ENCODE results near the gene ZBTB49.
"Not testable (repeated sequence)": the region's sequence is repeated elsewhere in the genome, so short reads cannot be mapped to it uniquely, and the experiment has no call there.

Gene ZBTB49

GRCh38 chr4:4344915-4345527, 55.0 kb downstream of the ZBTB49 start:
- DNase-seq, result no peak
- in situ Hi-C loops (cut with HindIII; ENCODE audit: low pct_ligation_motif_present, low pct_unique_long_range_greater_than_20kb, low sequenced_read_pairs), result no loop called here

GRCh38 chr4:4347585-4347984, 57.5 kb downstream of the ZBTB49 start:
- no peak for DNase-seq
- in situ Hi-C loops (cut with HindIII; ENCODE audit: low pct_ligation_motif_present, low pct_unique_long_range_greater_than_20kb, low sequenced_read_pairs), result no loop called here

- in situ Hi-C loops (cut with HindIII; ENCODE audit: low pct_ligation_motif_present, low pct_unique_long_range_greater_than_20kb, low sequenced_read_pairs); DNase-seq: not testable (repeated sequence)
Observed at GRCh38 chr4:4348585-4348984, 58.5 kb downstream of the ZBTB49 start.

- no peak for DNase-seq
- in situ Hi-C loops (cut with HindIII; ENCODE audit: low pct_ligation_motif_present, low pct_unique_long_range_greater_than_20kb, low sequenced_read_pairs), result no loop called here
Observed at GRCh38 chr4:4349867-4350266, 59.8 kb downstream of the ZBTB49 start.

- DNase-seq, result no peak
- in situ Hi-C loops (cut with HindIII; ENCODE audit: low pct_ligation_motif_present, low pct_unique_long_range_greater_than_20kb, low sequenced_read_pairs), result no loop called here
Observed at GRCh38 chr4:4350909-4351308, 60.9 kb downstream of the ZBTB49 start.

DNA sequence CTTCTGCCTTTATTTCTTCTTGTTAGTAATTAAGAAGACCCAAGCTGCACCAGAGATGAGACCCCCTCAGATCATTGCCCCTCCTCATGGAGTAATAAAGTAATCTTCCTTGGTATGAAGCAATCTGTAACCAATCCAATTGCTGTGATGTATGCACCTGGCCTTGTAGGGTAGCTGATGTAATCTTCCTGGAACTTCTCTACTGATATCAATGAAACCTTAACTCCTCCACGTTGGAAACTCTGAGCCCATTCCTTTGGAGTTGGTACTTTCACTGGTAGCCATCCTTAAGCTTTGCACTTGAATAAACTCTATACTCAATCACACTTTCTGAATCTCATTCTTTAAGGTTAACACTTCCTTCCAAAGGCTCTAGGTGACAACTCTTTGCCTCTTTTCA, 65.3 kb downstream of the ZBTB49 start:
- in situ Hi-C loops (cut with HindIII; ENCODE audit: low pct_ligation_motif_present, low pct_unique_long_range_greater_than_20kb, low sequenced_read_pairs), result no loop called here
- no peak for DNase-seq

GRCh38 chr4:4356106-4357041, 66.3 kb downstream of the ZBTB49 start:
- no peak for DNase-seq
- in situ Hi-C loops (cut with HindIII; ENCODE audit: low pct_ligation_motif_present, low pct_unique_long_range_greater_than_20kb, low sequenced_read_pairs), result no loop called here

GRCh38 chr4:4358093-4358854, 68.2 kb downstream of the ZBTB49 start:
- DNase-seq, result no peak
- in situ Hi-C loops (cut with HindIII; ENCODE audit: low pct_ligation_motif_present, low pct_unique_long_range_greater_than_20kb, low sequenced_read_pairs), result no loop called here

DNA sequence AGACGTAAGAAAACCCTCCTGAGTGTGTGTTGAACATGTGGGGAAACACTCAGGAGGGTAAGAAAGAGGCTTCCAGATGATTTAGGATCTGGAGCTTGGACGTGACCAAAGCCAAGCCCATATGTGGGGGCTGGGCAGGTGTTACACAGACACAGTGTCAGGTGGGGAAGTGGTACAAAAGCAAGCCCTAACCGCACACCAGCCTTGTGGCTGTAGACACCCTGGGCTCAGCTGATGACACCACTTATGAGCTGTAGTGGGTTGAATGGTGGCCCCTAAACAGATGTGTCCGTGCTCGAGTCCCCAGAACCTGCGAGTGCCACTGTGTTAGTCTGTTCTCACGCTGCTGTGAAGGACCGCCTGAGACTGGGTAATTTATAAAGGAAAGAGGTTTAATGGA, 71.8 kb downstream of the ZBTB49 start:
- no peak for DNase-seq
- in situ Hi-C loops (cut with HindIII; ENCODE audit: low pct_ligation_motif_present, low pct_unique_long_range_greater_than_20kb, low sequenced_read_pairs), result no loop called here

- DNase-seq, result no peak
- in situ Hi-C loops (cut with HindIII; ENCODE audit: low pct_ligation_motif_present, low pct_unique_long_range_greater_than_20kb, low sequenced_read_pairs), result no loop called here
Observed at GRCh38 chr4:4362991-4363697, 73.1 kb downstream of the ZBTB49 start.

DNA sequence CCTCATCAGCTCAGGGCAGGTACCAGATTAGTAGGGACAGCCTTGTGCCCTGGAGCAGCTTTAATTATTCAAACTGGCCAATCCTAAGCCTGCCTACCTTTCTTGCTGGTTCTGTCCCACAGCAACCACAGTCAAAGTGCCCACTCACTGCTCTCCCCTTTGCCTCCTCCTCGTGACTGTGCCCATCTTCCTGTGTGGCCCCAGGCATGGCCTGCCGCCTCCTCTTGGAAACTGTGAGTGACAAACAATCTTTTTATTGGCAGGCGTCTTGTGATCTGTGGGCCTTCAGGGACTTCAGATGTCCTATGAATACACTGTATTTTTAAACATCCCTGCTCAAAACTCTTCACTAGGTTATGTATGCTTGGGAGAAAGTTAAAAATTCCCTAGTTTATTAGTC, 74.0 kb downstream of the ZBTB49 start:
- in situ Hi-C loops (cut with HindIII; ENCODE audit: low pct_ligation_motif_present, low pct_unique_long_range_greater_than_20kb, low sequenced_read_pairs), result no loop called here
- DNase-seq, result no peak

DNA sequence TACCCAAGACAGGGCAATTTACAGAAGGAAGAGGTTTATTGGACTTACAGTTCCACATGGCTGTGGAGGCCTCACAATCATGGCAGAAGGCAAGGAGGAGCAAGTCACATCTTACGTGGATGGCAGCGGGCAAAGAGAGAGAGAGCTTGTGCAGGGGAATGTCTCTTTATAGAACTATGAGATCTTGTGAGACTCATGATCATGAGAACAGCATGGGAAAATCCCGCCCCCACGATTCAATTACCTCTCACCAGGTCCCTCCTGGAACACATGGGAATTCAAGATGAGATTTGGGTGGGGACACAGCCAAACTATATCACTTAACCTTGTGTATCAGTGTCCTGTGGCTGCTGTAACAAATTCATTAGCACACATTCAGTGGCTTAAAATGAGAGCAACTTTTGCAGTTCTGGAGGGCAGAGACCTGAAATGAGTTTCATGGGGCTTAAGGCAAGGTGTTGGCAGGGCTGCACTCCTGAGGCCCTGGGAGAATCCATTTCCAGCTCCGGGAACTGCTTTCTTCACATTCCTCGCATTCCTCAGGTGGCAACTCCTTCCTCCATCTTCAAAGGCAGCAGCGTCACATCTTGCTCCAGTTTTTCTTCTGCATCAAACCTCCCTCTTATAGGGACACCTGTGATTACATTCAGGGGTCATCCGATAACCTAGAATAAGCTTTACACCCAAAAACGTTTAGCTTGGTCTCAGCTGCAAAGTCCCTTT, 74.6 kb downstream of the ZBTB49 start:
- DNase-seq, result no peak
- in situ Hi-C loops (cut with HindIII; ENCODE audit: low pct_ligation_motif_present, low pct_unique_long_range_greater_than_20kb, low sequenced_read_pairs), result no loop called here

DNA sequence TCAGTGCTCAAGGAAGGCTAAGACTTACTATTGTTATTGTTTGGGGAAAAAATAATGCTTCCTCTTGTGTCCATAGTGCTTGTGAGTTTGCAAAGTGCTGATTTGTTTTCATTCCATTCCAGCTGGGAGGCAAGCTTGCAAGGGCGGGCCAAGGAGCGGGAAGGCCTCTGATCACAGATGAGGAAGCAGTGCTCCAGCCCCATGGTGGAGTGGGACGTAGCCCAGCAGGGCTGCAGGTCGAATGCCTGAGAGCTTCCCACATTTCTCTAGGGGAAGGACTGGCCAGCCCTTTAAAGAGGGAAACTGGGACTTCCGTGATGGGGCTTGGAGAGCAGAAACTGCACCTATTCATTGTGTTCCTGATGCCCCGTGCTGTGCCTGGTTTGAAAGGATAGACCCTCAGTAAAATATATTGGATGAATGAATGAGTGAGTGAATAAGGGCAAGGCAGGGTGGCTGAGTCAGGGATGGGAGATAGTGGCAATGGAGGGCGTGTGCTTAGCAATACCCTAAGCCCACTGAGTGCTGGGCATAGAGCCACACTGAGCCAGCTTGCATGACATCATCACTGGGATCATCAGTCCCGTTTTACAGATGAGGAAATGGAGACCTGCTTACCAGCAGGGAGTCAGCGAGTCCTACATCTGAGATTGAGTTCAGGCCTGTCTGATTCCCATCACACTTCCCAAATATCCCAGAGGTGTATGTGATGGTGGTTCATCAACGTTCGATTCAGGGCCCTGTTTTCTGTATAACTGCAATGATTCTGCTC, 78.9 kb downstream of the ZBTB49 start:
- no peak for DNase-seq
- in situ Hi-C loops (cut with HindIII; ENCODE audit: low pct_ligation_motif_present, low pct_unique_long_range_greater_than_20kb, low sequenced_read_pairs), result no loop called here
